DMS114 treated with DMSO at 0.1 percent for 48 hours (cell line): ENCODE data around the gene TFIP11.

ENCODE experiments used
- DNase-seq: peaks from one replicate; lab custom pipeline; 2025; ENCODE audit not compliant: unreplicated experiment; lab: John Stamatoyannopoulos, UW

TFIP11 gene

GRCh38 chr22:26479792-26480610 is 32.3 kb downstream of the TFIP11 start:
- no peak for DNase-seq

GRCh38 chr22:26479043-26479791 is 33.1 kb downstream of the TFIP11 start:
- DNase-seq: no peak

- no peak for DNase-seq
Observed at GRCh38 chr22:26477341-26477731, 34.9 kb downstream of the TFIP11 start.

GRCh38 chr22:26476705-26477340 is 35.5 kb downstream of the TFIP11 start:
- no peak for DNase-seq

GRCh38 chr22:26474682-26475081 is 37.6 kb downstream of the TFIP11 start:
- DNase-seq: no peak

- DNase-seq: no peak
Observed at GRCh38 chr22:26471522-26471921, 40.8 kb downstream of the TFIP11 start.

GRCh38 chr22:26470807-26471206 is 41.5 kb downstream of the TFIP11 start:
- no peak for DNase-seq

- DNase-seq: no peak
Observed at GRCh38 chr22:26466196-26466595, 46.1 kb downstream of the TFIP11 start.

GRCh38 chr22:26464312-26464711 is 48.0 kb downstream of the TFIP11 start:
- DNase-seq: no peak

- DNase-seq: no peak
Observed at GRCh38 chr22:26463688-26464087, 48.6 kb downstream of the TFIP11 start.

- DNase-seq: no peak
Observed at GRCh38 chr22:26463101-26463661, 49.1 kb downstream of the TFIP11 start.

- DNase-seq: no peak
Observed at GRCh38 chr22:26462641-26463040, 49.6 kb downstream of the TFIP11 start.

- no peak for DNase-seq
Observed at GRCh38 chr22:26462051-26462450, 50.2 kb downstream of the TFIP11 start.

GRCh38 chr22:26461188-26461810 is 51.0 kb downstream of the TFIP11 start:
- peak; percentile 34 for DNase-seq

GRCh38 chr22:26460202-26460601 is 52.1 kb downstream of the TFIP11 start:
- no peak for DNase-seq

GRCh38 chr22:26457661-26458272 is 54.5 kb downstream of the TFIP11 start:
- DNase-seq: no peak

- no peak for DNase-seq
Observed at GRCh38 chr22:26453812-26454500, 58.3 kb downstream of the TFIP11 start.

- DNase-seq: no peak
Observed at GRCh38 chr22:26453216-26453615, 59.1 kb downstream of the TFIP11 start.

GRCh38 chr22:26452236-26453016 is 59.8 kb downstream of the TFIP11 start:
- DNase-seq: no peak
